ENCODE measurements around the gene VIPR2. TPM values are rescaled to one million over a fixed set of nuclear protein-coding genes. Genes with fewer than 3 reads are reported as not detected.

Gene VIPR2
- total RNA-seq, 2 donors from 2014 or later: 10.9 to 18.2 TPM

- Histone ChIP-seq H3K27me3 (no peaks in the 10 kb centered on the region), H3K4me3 (no peak overlapping the region), H3K4me1 (no peaks in the 10 kb centered on the region), H3K36me3 (replicated peaks in 1 of 2; ENCODE audit: insufficient read depth in 1 of 2, low read depth in 2 of 2) (peaks cover 0 to 4% of the 10 kb centered on the region in 2 donors), H3K9me3 (no peaks in the 10 kb centered on the region), H3K27ac (no peak overlapping the region)
- DNase-seq (no peak), ATAC-seq (no peak)
- no peak for TF ChIP-seq POLR2A (IDR thresholded peaks at IDR 0.05)
- no peak for TF ChIP-seq CTCF (IDR thresholded peaks at IDR 0.05)
- intact Hi-C loops (cut with DNase I): no loop called here
- 68 to 70% methylated on average over 21 of the region's 21 CpGs for WGBS, 2 donors
These were observed 107.6 kb downstream of the VIPR2 start for GRCh38 chr7:159036916-159037605.

GRCh38 chr7:159035571-159036073 is 109.0 kb downstream of the VIPR2 start:
- Histone ChIP-seq H3K27me3 (no peaks in the 10 kb centered on the region), H3K4me3 (no peak overlapping the region), H3K4me1 (peaks cover 3% of the 10 kb centered on the region), H3K36me3 (replicated peaks in 1 of 2; ENCODE audit: insufficient read depth in 1 of 2, low read depth in 2 of 2) (peaks cover 0 to 4% of the 10 kb centered on the region in 2 donors), H3K9me3 (no peaks in the 10 kb centered on the region), H3K27ac (no peak overlapping the region)
- WGBS, 2 donors: 88 to 89% methylated on average over 18 to 21 of the region's 21 CpGs
- intact Hi-C loops (cut with DNase I): no loop called here
- ATAC-seq (no peak), DNase-seq (no peak)
- no peak for TF ChIP-seq CTCF (IDR thresholded peaks at IDR 0.05)
- no peak for TF ChIP-seq POLR2A (IDR thresholded peaks at IDR 0.05)

GRCh38 chr7:159034988-159035387 is 109.7 kb downstream of the VIPR2 start:
- intact Hi-C loops (cut with DNase I): no loop called here
- H3K27ac ChIP-seq: no peak overlapping the region
- no peaks in the 10 kb centered on the region for H3K9me3 ChIP-seq
- DNase-seq: no peak
- no peak for ATAC-seq
- H3K36me3 ChIP-seq (replicated peaks in 1 of 2; ENCODE audit: insufficient read depth in 1 of 2, low read depth in 2 of 2): peaks cover 0 to 4% of the 10 kb centered on the region in 2 donors
- no peak overlapping the region for H3K4me3 ChIP-seq
- WGBS, 2 donors: 83 to 84% methylated on average over 6 to 9 of the region's 9 CpGs
- no peaks in the 10 kb centered on the region for H3K27me3 ChIP-seq
- peaks cover 3% of the 10 kb centered on the region for H3K4me1 ChIP-seq
- TF ChIP-seq CTCF (IDR thresholded peaks at IDR 0.05) (no peak), POLR2A (IDR thresholded peaks at IDR 0.05) (no peak)

- H3K4me3 ChIP-seq: no peak overlapping the region
- 66 to 81% methylated on average over 8 to 10 of the region's 10 CpGs for WGBS, 2 donors
- DNase-seq (no peak), ATAC-seq (no peak)
- intact Hi-C loops (cut with DNase I): no loop called here
- H3K9me3 ChIP-seq: no peaks in the 10 kb centered on the region
- TF ChIP-seq POLR2A (IDR thresholded peaks at IDR 0.05) (no peak), CTCF (IDR thresholded peaks at IDR 0.05) (no peak)
- no peak overlapping the region for H3K27ac ChIP-seq
- peaks cover 3% of the 10 kb centered on the region for H3K4me1 ChIP-seq
- H3K27me3 ChIP-seq: no peaks in the 10 kb centered on the region
- H3K36me3 ChIP-seq (replicated peaks in 1 of 2; ENCODE audit: insufficient read depth in 1 of 2, low read depth in 2 of 2): peaks cover 0 to 4% of the 10 kb centered on the region in 2 donors
These were observed 110.3 kb downstream of the VIPR2 start for GRCh38 chr7:159034394-159034793.

- H3K4me1 ChIP-seq: peaks cover 3% of the 10 kb centered on the region
- no peaks in the 10 kb centered on the region for H3K9me3 ChIP-seq
- no peak for ATAC-seq
- no peak for DNase-seq
- TF ChIP-seq CTCF (IDR thresholded peaks at IDR 0.05) (no peak), POLR2A (IDR thresholded peaks at IDR 0.05) (no peak)
- H3K36me3 ChIP-seq (replicated peaks in 1 of 2; ENCODE audit: insufficient read depth in 1 of 2, low read depth in 2 of 2): peaks cover 0 to 4% of the 10 kb centered on the region in 2 donors
- 86 to 87% methylated on average over 13 to 16 of the region's 16 CpGs for WGBS, 2 donors
- H3K4me3 ChIP-seq: no peak overlapping the region
- H3K27ac ChIP-seq: no peak overlapping the region
- intact Hi-C loops (cut with DNase I): no loop called here
- no peaks in the 10 kb centered on the region for H3K27me3 ChIP-seq
These were observed 110.7 kb downstream of the VIPR2 start for GRCh38 chr7:159033956-159034355.
